Sigmoid colon (tissue), 7 donors: ENCODE results near the gene INPP5F. TPM values are rescaled to one million over a fixed set of nuclear protein-coding genes. Genes with fewer than 3 reads are reported as not detected.
A peak's percentile ranks its signal among the peaks of the same experiment; 100 is the strongest.

ENCODE experiments used
- DNase-seq: peaks from one replicate; pipeline ENCODE4 v3.0.0-alpha.2; 2019
- H3K27ac ChIP-seq, 4 donors: fragments of 200-600 bp; sonication (generic); one replicate each; pipeline ENCODE4 v1.5.1; 2016 to 2019; ENCODE audit warnings: mild to moderate bottlenecking in 1 of 4
- H3K27me3 ChIP-seq, 3 donors: fragments of 200-600 bp; sonication (generic); one replicate each; pipeline ENCODE4 v1.5.1; 2019; ENCODE audit warnings: mild to moderate bottlenecking in 1 of 3
- H3K36me3 ChIP-seq, 4 donors: fragments of 200-600 bp; sonication (generic); one replicate each; pipeline ENCODE4 v1.5.1; 2016 to 2019
- H3K4me1 ChIP-seq, 4 donors: fragments of 200-600 bp; sonication (generic); one replicate each; pipeline ENCODE4 v1.5.1; 2017 to 2019
- H3K4me3 ChIP-seq, 4 donors: fragments of 200-600 bp; sonication (generic); one replicate each; pipeline ENCODE4 v1.5.1; 2017 to 2019; ENCODE audit warnings: mild to moderate bottlenecking in 2 of 4, moderate library complexity in 1 of 4
- H3K9me3 ChIP-seq, 4 donors: fragments of 200-600 bp in 3 of 4; sonication (generic) in 3 of 4; one replicate each; pipeline versions ENCODE4 v1.5.1 to v1.6.1; 2013 to 2019
- CTCF ChIP-seq, 4 experiments: fragments of 450-650 bp in 3 of 4; fragments of 200-600 bp in 1 of 4; IDR thresholded peaks; one replicate each; pipeline ENCODE4 v1.5.1; 2016 to 2019; ENCODE audit warnings: antibody characterized with exemption in 4 of 4, mild to moderate bottlenecking in 3 of 4, moderate library complexity in 2 of 4
- EP300 ChIP-seq, 4 donors: sonication (generic); formaldehyde crosslinking; IDR thresholded peaks; one replicate each; pipeline ENCODE4 v1.6.1; 2017; ENCODE audit warnings: antibody characterized with exemption in 4 of 4
- POLR2A ChIP-seq, 2 donors: fragments of 450-650 bp; IDR thresholded peaks; one replicate each; pipeline ENCODE4 v1.6.1; 2016; ENCODE audit warnings: antibody characterized with exemption in 2 of 2, mild to moderate bottlenecking in 2 of 2, moderate library complexity in 2 of 2
- POLR2AphosphoS5 ChIP-seq, 4 donors: sonication (generic); formaldehyde crosslinking; IDR thresholded peaks; one replicate each; pipeline ENCODE4 v1.6.1; 2017; ENCODE audit warnings: antibody characterized with exemption in 4 of 4
- WGBS, 2 donors: extraction: QIAGEN DNeasy Blood & Tissue Kit; methylation state at CpG; one replicate each; pipeline ENCODE4 v1.1.7; 2013; 5-methylcytosine and 5-hydroxymethylcytosine counted together
- intact Hi-C: fragments of 100-400 bp; cut with DNase I; formaldehyde crosslinking; loops from one replicate; pipeline ENCODE4 v1.15.1; 2023
- polyA plus RNA-seq, 3 donors: library from polyadenylated mRNA; stranded (reverse); fragments of 200-250 nt; gene quantifications; one replicate each; pipeline ENCODE4 v1.2.3, GENCODE V29; 2013
- total RNA-seq, 4 donors: library from RNA; depleted of rRNA; stranded (reverse); fragments of >200 nt; gene quantifications; one replicate each; pipeline ENCODE4 v1.1.0, GENCODE V29; 2016
- donor health status: healthy with polysubstance abuse.
- donor health status: Bipolar disorder and iron deficiency.
- donor health status: healthy.

Gene INPP5F
- total and polyA plus RNA-seq, 7 donors = 4.4 to 22.2 (median 16.0) TPM

GRCh38 chr10:119687192-119688032 lies 38.4 kb upstream of the INPP5F start:
- Histone ChIP-seq H3K4me1 (peaks cover 0 to 11% (median 2%) of the 10 kb centered on the region in 4 donors), H3K9me3 (no peaks in the 10 kb centered on the region), H3K27me3 (no peaks in the 10 kb centered on the region), H3K27ac (peak overlapping the region in 3 of 4 donors; percentile 29 to 59 (median 49)), H3K36me3 (no peaks in the 10 kb centered on the region), H3K4me3 (no peak overlapping the region)
- TF ChIP-seq EP300 (IDR thresholded peaks at IDR 0.05) = no peak
- TF ChIP-seq POLR2AphosphoS5 (IDR thresholded peaks at IDR 0.05) = no peak
- TF ChIP-seq POLR2A (IDR thresholded peaks at IDR 0.05) = no peak
- no peak for TF ChIP-seq CTCF (IDR thresholded peaks at IDR 0.05)
- no peak for DNase-seq
- 77% methylated on average over 10 of the region's 10 CpGs for WGBS, 2 donors
- intact Hi-C loops = loop anchor here (1.0 to 5.0 kb wide), 2 partner anchors 36 to 170 kb away; no protein-coding TSS in a partner anchor

DNA sequence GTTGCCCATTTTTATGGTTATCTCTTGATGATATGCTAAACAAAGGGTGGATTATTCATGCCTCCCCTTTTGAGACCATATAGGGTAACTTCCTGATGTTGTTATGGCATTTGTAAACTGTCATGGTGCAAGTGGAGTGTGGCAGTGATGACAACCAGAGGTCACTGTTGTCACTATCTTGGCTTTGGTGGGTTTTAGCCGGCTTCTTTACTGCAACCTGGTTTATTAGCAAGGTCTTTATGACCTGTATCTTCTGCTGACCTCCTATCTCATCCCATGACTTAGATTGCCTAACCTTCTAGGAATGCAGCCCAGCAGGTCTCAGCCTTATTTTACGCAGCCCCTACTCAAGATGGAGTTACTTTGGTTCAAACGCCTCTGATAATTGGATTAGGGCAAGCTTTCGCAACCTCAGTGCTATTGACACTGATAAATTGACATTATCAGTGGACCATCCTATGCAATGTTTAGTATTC lies 37.8 kb upstream of the INPP5F start:
- no peak overlapping the region for H3K27ac ChIP-seq
- peaks cover 0 to 11% (median 2%) of the 10 kb centered on the region in 4 donors for H3K4me1 ChIP-seq
- intact Hi-C loops = loop anchor here (1.0 to 5.0 kb wide), 2 partner anchors 35 to 169 kb away; no protein-coding TSS in a partner anchor
- no peak for DNase-seq
- no peaks in the 10 kb centered on the region for H3K9me3 ChIP-seq
- H3K4me3 ChIP-seq = no peak overlapping the region
- H3K27me3 ChIP-seq = no peaks in the 10 kb centered on the region
- whole genome bisulfite sequencing, 2 donors = 81 to 89% methylated on average over 4 of the region's 4 CpGs
- no peak for TF ChIP-seq EP300 (IDR thresholded peaks at IDR 0.05)
- TF ChIP-seq CTCF (IDR thresholded peaks at IDR 0.05) = no peak
- no peak for TF ChIP-seq POLR2AphosphoS5 (IDR thresholded peaks at IDR 0.05)
- no peak for TF ChIP-seq POLR2A (IDR thresholded peaks at IDR 0.05)
- H3K36me3 ChIP-seq = no peaks in the 10 kb centered on the region

- Histone ChIP-seq H3K9me3 (no peaks in the 10 kb centered on the region), H3K27ac (no peak overlapping the region), H3K4me3 (no peak overlapping the region), H3K4me1 (peaks cover 0 to 11% (median 2%) of the 10 kb centered on the region in 4 donors), H3K36me3 (no peaks in the 10 kb centered on the region), H3K27me3 (no peaks in the 10 kb centered on the region)
- DNase-seq = no peak
- WGBS, 2 donors = 90 to 92% methylated on average over 6 of the region's 6 CpGs
- no peak for TF ChIP-seq EP300 (IDR thresholded peaks at IDR 0.05)
- TF ChIP-seq POLR2A (IDR thresholded peaks at IDR 0.05) = no peak
- no peak for TF ChIP-seq CTCF (IDR thresholded peaks at IDR 0.05)
- TF ChIP-seq POLR2AphosphoS5 (IDR thresholded peaks at IDR 0.05) = no peak
- intact Hi-C loops = loop anchor here (5.0 kb wide), 1 partner anchor 168 kb away; no protein-coding TSS in a partner anchor
These were observed 36.8 kb upstream of the INPP5F start for GRCh38 chr10:119689016-119689580.

GRCh38 chr10:119691726-119692125 lies 34.1 kb upstream of the INPP5F start:
- DNase-seq = no peak
- Histone ChIP-seq H3K27me3 (no peaks in the 10 kb centered on the region), H3K4me1 (peaks cover 0 to 8% (median 2%) of the 10 kb centered on the region in 4 donors), H3K4me3 (no peak overlapping the region), H3K9me3 (no peaks in the 10 kb centered on the region), H3K36me3 (no peaks in the 10 kb centered on the region), H3K27ac (no peak overlapping the region)
- intact Hi-C loops = no loop called here
- no peak for TF ChIP-seq CTCF (IDR thresholded peaks at IDR 0.05)
- no peak for TF ChIP-seq EP300 (IDR thresholded peaks at IDR 0.05)
- no peak for TF ChIP-seq POLR2AphosphoS5 (IDR thresholded peaks at IDR 0.05)
- TF ChIP-seq POLR2A (IDR thresholded peaks at IDR 0.05) = no peak
- 80 to 93% methylated on average over 3 of the region's 3 CpGs for WGBS, 2 donors
